SK-N-SH (cell line): ENCODE data around the gene PLD4. TPM values are rescaled to one million over a fixed set of nuclear protein-coding genes. Genes with fewer than 3 reads are reported as not detected.

Source experiments
- CTCF ChIA-PET: fragments of 300-600, 350-600 bp; formaldehyde crosslinking; extraction: SDS; loops from one replicate; lab custom pipeline; 2021; lab: Yijun Ruan, JAX
- POLR2A ChIA-PET: fragments of 350-600 bp; sonication (Branson Sonifier 250); formaldehyde crosslinking; extraction: SDS; loops from one replicate; lab custom pipeline; 2020; ENCODE audit warnings: antibody characterized with exemption, inconsistent platforms; lab: Yijun Ruan, JAX
- DNase-seq: peaks from one replicate; pipeline ENCODE4 v3.0.0; 2012
- H2AFZ ChIP-seq: fragments of 200-600 bp; sonication (generic); 2 replicates; pipeline ENCODE4 v1.8.1; 2016; ENCODE audit warnings: antibody characterized with exemption, mild to moderate bottlenecking, low read depth
- H3F3A ChIP-seq: fragments of 200-600 bp; sonication (generic); replicated peaks from 2 replicates; pipeline ENCODE3; 2016; ENCODE audit warnings: antibody characterized with exemption, mild to moderate bottlenecking; ENCODE audit not compliant: insufficient read depth
- H3K27ac ChIP-seq, 2 experiments: fragments of 200-500 bp in 1 of 2; fragments of 200-600 bp in 1 of 2; sonication (Bioruptor generic) in 1 of 2; sonication (generic), shearing (Covaris generic) in 1 of 2; 2 replicates each; pipeline versions ENCODE4 v1.5.1 to v1.6.1; 2014 to 2016; ENCODE audit warnings: low read depth in 2 of 2, inconsistent platforms in 1 of 2, low read length in 1 of 2, mild to moderate bottlenecking in 1 of 2, mixed read lengths in 1 of 2
- H3K27me3 ChIP-seq: fragments of 200-600 bp; sonication (generic), shearing (Covaris generic); 2 replicates; pipeline ENCODE4 v1.6.1; 2016; ENCODE audit warnings: mixed run types; ENCODE audit not compliant: insufficient read depth
- H3K36me3 ChIP-seq, 2 experiments: fragments of 200-500 bp in 1 of 2; fragments of 200-600 bp in 1 of 2; sonication (Bioruptor generic) in 1 of 2; sonication (generic) in 1 of 2; replicated peaks in 1 of 2; 2 replicates each; pipeline versions ENCODE3 to v1.5.1; 2014 to 2016; ENCODE audit warnings: low read length in 1 of 2, mild to moderate bottlenecking in 1 of 2; ENCODE audit not compliant: insufficient read depth in 2 of 2, control insufficient read depth in 1 of 2
- H3K4me1 ChIP-seq, 2 experiments: fragments of 200-500 bp in 1 of 2; fragments of 200-600 bp in 1 of 2; sonication (Bioruptor generic) in 1 of 2; sonication (generic), shearing (Covaris generic) in 1 of 2; 2 replicates each; pipeline versions ENCODE4 v1.5.1 to v1.6.1; 2014 to 2016; ENCODE audit warnings: low read depth in 1 of 2, low read length in 1 of 2, mixed run types in 1 of 2; ENCODE audit not compliant: insufficient read depth in 2 of 2, control insufficient read depth in 1 of 2
- H3K4me2 ChIP-seq: fragments of 200-600 bp; sonication (generic), shearing (Covaris generic); 2 replicates; pipeline ENCODE4 v1.6.1; 2017; ENCODE audit warnings: mixed run types
- H3K4me3 ChIP-seq, 2 experiments: fragments of 200-500 bp in 1 of 2; fragments of 200-600 bp in 1 of 2; sonication (Bioruptor generic) in 1 of 2; sonication (generic), shearing (Covaris generic) in 1 of 2; 2 replicates each; pipeline versions ENCODE4 v1.5.1 to v1.8.1; 2014 to 2016; ENCODE audit warnings: low read depth in 2 of 2, inconsistent platforms in 1 of 2, low read length in 1 of 2, mild to moderate bottlenecking in 1 of 2, mixed read lengths in 1 of 2, moderate library complexity in 1 of 2
- H3K79me2 ChIP-seq: fragments of 200-600 bp; sonication (generic); 2 replicates; pipeline ENCODE4 v1.8.1; 2017; ENCODE audit warnings: mild to moderate bottlenecking; ENCODE audit not compliant: insufficient read depth
- H3K9ac ChIP-seq: fragments of 200-600 bp; sonication (generic); 2 replicates; pipeline ENCODE4 v1.6.1; 2017; ENCODE audit warnings: mixed run types
- H3K9me2 ChIP-seq: fragments of 200-600 bp; sonication (generic); 2 replicates; pipeline ENCODE4 v1.6.1; 2017; ENCODE audit warnings: mixed run types
- H3K9me3 ChIP-seq: fragments of 200-600 bp; sonication (generic); 2 replicates; pipeline ENCODE4 v1.6.1; 2017; ENCODE audit warnings: mixed run types, mild to moderate bottlenecking, moderate library complexity
- H4K20me1 ChIP-seq: fragments of 200-600 bp; sonication (generic); 2 replicates; pipeline ENCODE4 v1.6.1; 2017; ENCODE audit warnings: mild to moderate bottlenecking, mixed run types; ENCODE audit not compliant: insufficient read depth
- EP300 ChIP-seq, 2 experiments: IDR thresholded peaks; 2 replicates each; pipeline versions ENCODE4 v1.4.0 to v1.6.1; 2012; ENCODE audit warnings: borderline replicate concordance in 1 of 2, low read depth in 1 of 2, low read length in 1 of 2
- MEF2A ChIP-seq: IDR thresholded peaks from 2 replicates; pipeline ENCODE4 v1.4.0; 2012; ENCODE audit warnings: low read depth, borderline replicate concordance
- NFIC ChIP-seq: IDR thresholded peaks from 2 replicates; pipeline ENCODE4 v1.4.0; 2012; ENCODE audit warnings: borderline replicate concordance
- NRF1 ChIP-seq: IDR thresholded peaks from 2 replicates; pipeline ENCODE4 v1.6.1; 2012; ENCODE audit warnings: low read depth, mild to moderate bottlenecking, low read length
- RCOR1 ChIP-seq: fragments of 150-350 bp; IDR thresholded peaks from 2 replicates; pipeline ENCODE4 v1.6.1; 2017; ENCODE audit warnings: antibody characterized with exemption, low read length
- RFX5 ChIP-seq: IDR thresholded peaks from 2 replicates; pipeline ENCODE4 v1.6.1; 2012; ENCODE audit warnings: mild to moderate bottlenecking, improper control_type of control experiment, low read length
- RXRA ChIP-seq: IDR thresholded peaks from 2 replicates; pipeline ENCODE4 v1.4.0; 2012; ENCODE audit warnings: low read depth, mild to moderate bottlenecking, borderline replicate concordance
- SIN3A ChIP-seq: IDR thresholded peaks from 2 replicates; pipeline ENCODE4 v1.6.1; 2012; ENCODE audit warnings: low read depth, mild to moderate bottlenecking, low read length, moderate library complexity, borderline replicate concordance
- SMC3 ChIP-seq: IDR thresholded peaks from 2 replicates; pipeline ENCODE4 v1.6.1; 2012; ENCODE audit warnings: low read depth, low read length, improper control_type of control experiment
- TAF1 ChIP-seq: IDR thresholded peaks from 2 replicates; pipeline ENCODE4 v1.6.1; 2012; ENCODE audit warnings: low read depth, mild to moderate bottlenecking, low read length, moderate library complexity, borderline replicate concordance
- TCF12 ChIP-seq: IDR thresholded peaks from 2 replicates; pipeline ENCODE4 v1.4.0; 2012
- WGBS: methylation state at CpG from one replicate; pipeline ENCODE4 v1.1.6; 2017; ENCODE audit warnings: low lambda C conversion rate; 5-methylcytosine and 5-hydroxymethylcytosine counted together
- polyA plus RNA-seq, 3 experiments: library from polyadenylated mRNA; depleted of rRNA; stranded (reverse); fragments of >200 nt; gene quantifications; 2 replicates each; pipeline ENCODE4 v1.2.3, GENCODE V29; 2012
- TF ChIP-seq, protein P1 (sequence below): IDR thresholded peaks from 2 replicates; pipeline ENCODE4 v1.4.0; 2012; ENCODE audit warnings: low read depth
- TF ChIP-seq, protein P2 (sequence below): IDR thresholded peaks from 2 replicates; pipeline ENCODE4 v1.6.1; 2012; ENCODE audit warnings: mild to moderate bottlenecking, low read depth, low read length, moderate library complexity
- TF ChIP-seq, protein P3 (sequence below): IDR thresholded peaks from 2 replicates; pipeline ENCODE4 v1.4.0; 2012; ENCODE audit warnings: low read depth, borderline replicate concordance

Gene PLD4
- polyA plus RNA-seq, 1 of the 3 experiments (the other 2 are of a cell fraction) = 0.02 TPM

GRCh38 chr14:104928391-104929133 lies 3.9 kb downstream of the PLD4 start (continued):
- TF ChIP-seq NFIC = no peak
- no peak for TF ChIP-seq SMC3
- TF ChIP-seq, protein P1, sequence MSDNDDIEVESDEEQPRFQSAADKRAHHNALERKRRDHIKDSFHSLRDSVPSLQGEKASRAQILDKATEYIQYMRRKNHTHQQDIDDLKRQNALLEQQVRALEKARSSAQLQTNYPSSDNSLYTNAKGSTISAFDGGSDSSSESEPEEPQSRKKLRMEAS = no peak
- no peak for TF ChIP-seq RCOR1

GRCh38 chr14:104929268-104930230 lies 4.9 kb downstream of the PLD4 start:
- Histone ChIP-seq H3K4me2 (no peak overlapping the region), H3K27ac (no peak overlapping the region), H3K9me2 (no peaks in the 10 kb centered on the region), H3K36me3 (no peaks in the 10 kb centered on the region), H3F3A (no peaks in the 10 kb centered on the region), H4K20me1 (no peaks in the 10 kb centered on the region), H3K9me3 (no peaks in the 10 kb centered on the region), H2AFZ (no peak overlapping the region), H3K4me1 (peaks cover 0 to 5% of the 10 kb centered on the region in 2 experiments; a peak in 1 of 4 replicates), H3K27me3 (no peaks in the 10 kb centered on the region), H3K79me2 (no peaks in the 10 kb centered on the region), H3K9ac (no peak overlapping the region), H3K4me3 (no peak overlapping the region)
- CTCF ChIA-PET = interaction anchor here (1.0 to 4.7 kb wide), 4 partner anchors 30 to 116 kb away, joined by 3 to 17 read pairs (median 6); no protein-coding TSS in a partner anchor
- no peak for TF ChIP-seq NFIC
- TF ChIP-seq RXRA = no peak
- TF ChIP-seq EP300 (IDR thresholded peaks at IDR 0.05; ENCODE audit: borderline replicate concordance in 1 of 2, low read depth in 1 of 2, low read length in 1 of 2) = no peak
- TF ChIP-seq, protein P2, sequence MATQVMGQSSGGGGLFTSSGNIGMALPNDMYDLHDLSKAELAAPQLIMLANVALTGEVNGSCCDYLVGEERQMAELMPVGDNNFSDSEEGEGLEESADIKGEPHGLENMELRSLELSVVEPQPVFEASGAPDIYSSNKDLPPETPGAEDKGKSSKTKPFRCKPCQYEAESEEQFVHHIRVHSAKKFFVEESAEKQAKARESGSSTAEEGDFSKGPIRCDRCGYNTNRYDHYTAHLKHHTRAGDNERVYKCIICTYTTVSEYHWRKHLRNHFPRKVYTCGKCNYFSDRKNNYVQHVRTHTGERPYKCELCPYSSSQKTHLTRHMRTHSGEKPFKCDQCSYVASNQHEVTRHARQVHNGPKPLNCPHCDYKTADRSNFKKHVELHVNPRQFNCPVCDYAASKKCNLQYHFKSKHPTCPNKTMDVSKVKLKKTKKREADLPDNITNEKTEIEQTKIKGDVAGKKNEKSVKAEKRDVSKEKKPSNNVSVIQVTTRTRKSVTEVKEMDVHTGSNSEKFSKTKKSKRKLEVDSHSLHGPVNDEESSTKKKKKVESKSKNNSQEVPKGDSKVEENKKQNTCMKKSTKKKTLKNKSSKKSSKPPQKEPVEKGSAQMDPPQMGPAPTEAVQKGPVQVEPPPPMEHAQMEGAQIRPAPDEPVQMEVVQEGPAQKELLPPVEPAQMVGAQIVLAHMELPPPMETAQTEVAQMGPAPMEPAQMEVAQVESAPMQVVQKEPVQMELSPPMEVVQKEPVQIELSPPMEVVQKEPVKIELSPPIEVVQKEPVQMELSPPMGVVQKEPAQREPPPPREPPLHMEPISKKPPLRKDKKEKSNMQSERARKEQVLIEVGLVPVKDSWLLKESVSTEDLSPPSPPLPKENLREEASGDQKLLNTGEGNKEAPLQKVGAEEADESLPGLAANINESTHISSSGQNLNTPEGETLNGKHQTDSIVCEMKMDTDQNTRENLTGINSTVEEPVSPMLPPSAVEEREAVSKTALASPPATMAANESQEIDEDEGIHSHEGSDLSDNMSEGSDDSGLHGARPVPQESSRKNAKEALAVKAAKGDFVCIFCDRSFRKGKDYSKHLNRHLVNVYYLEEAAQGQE = no peak
- TF ChIP-seq SIN3A = no peak
- no peak for TF ChIP-seq RCOR1
- TF ChIP-seq NRF1 = no peak
- TF ChIP-seq, protein P1 = no peak
- TF ChIP-seq TAF1 = no peak
- TF ChIP-seq RFX5 = no peak
- TF ChIP-seq MEF2A = no peak
- no peak for TF ChIP-seq SMC3
- TF ChIP-seq, protein P3, sequence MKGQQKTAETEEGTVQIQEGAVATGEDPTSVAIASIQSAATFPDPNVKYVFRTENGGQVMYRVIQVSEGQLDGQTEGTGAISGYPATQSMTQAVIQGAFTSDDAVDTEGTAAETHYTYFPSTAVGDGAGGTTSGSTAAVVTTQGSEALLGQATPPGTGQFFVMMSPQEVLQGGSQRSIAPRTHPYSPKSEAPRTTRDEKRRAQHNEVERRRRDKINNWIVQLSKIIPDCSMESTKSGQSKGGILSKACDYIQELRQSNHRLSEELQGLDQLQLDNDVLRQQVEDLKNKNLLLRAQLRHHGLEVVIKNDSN = no peak
- TF ChIP-seq TCF12 = no peak
- POLR2A ChIA-PET = no interaction called here
- WGBS = 88% methylated on average over 6 of the region's 15 CpGs
- no peak for DNase-seq
